ENCODE measurements around the gene E4F1.

DNA sequence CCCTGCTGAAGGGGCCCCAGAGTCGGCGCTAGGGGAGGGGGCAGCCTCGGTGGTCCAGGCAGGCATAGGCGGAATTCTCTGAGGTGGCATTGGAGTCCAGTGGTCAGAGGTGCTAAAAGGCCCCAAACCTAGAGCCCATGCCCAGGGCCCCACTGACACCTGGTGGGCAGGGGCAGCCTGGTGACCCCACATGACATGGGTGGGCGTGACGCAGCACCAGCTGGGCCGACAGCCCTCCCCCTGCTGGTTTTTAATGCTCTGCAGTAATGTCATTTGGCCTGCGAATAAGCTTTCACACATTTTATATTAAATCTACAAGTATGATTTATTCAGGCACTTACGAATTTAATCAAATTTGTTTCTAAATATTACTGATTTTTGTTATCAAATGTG lies 46.7 kb downstream of the E4F1 start:
- TF ChIP-seq, protein P1, sequence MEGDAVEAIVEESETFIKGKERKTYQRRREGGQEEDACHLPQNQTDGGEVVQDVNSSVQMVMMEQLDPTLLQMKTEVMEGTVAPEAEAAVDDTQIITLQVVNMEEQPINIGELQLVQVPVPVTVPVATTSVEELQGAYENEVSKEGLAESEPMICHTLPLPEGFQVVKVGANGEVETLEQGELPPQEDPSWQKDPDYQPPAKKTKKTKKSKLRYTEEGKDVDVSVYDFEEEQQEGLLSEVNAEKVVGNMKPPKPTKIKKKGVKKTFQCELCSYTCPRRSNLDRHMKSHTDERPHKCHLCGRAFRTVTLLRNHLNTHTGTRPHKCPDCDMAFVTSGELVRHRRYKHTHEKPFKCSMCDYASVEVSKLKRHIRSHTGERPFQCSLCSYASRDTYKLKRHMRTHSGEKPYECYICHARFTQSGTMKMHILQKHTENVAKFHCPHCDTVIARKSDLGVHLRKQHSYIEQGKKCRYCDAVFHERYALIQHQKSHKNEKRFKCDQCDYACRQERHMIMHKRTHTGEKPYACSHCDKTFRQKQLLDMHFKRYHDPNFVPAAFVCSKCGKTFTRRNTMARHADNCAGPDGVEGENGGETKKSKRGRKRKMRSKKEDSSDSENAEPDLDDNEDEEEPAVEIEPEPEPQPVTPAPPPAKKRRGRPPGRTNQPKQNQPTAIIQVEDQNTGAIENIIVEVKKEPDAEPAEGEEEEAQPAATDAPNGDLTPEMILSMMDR (IDR thresholded peaks at IDR 0.05; ENCODE audit: poor library complexity), result no peak
- no peak for TF ChIP-seq EZH2 (IDR thresholded peaks at IDR 0.05; ENCODE audit: borderline replicate concordance)
- no peak for TF ChIP-seq EZH2phosphoT487 (IDR thresholded peaks at IDR 0.05; ENCODE audit: low read depth, severe bottlenecking, unreplicated experiment)
